Aortic smooth muscle cell (primary cell): ENCODE measurements around the gene MED15. TPM values are rescaled to one million over a fixed set of nuclear protein-coding genes. Genes with fewer than 3 reads are reported as not detected.

Source experiments
- total RNA-seq: library from RNA; depleted of rRNA; stranded (reverse); fragments of >200 nt; gene quantifications from 2 replicates; pipeline ENCODE4 v1.2.3, GENCODE V29; 2014

Gene MED15
- total RNA-seq: 25.9 and 30.3 TPM in 2 replicates

GRCh38 chr22:20507253-20508066 lies at the start of gene MED15:
TSS of gene MED15 (plus strand) at chr22:20507610. CDS start at chr22:20507679, 69 bp downstream.

GRCh38 chr22:20494978-20495860 lies 12.2 kb upstream of the MED15 start, which contains the start of gene KLHL22:
TSS of gene KLHL22 (minus strand) at chr22:20495795. CDS start at chr22:20489211, 6,584 bp downstream.

Other genes starting within 250 kb of the MED15 start
- gene RTN4R, start 239.3 kb upstream of the MED15 start, total RNA-seq: 0.12 and 0.13 TPM in 2 replicates
- 63.2 and 65.3 TPM in 2 replicates for gene DGCR6L, start 187.6 kb upstream of the MED15 start, total RNA-seq
- gene ZNF74, start 113.5 kb upstream of the MED15 start, total RNA-seq: 5.0 and 5.1 TPM in 2 replicates
- gene SCARF2, start 69.8 kb upstream of the MED15 start, total RNA-seq: 22.6 and 26.4 TPM in 2 replicates
- 30.0 and 31.8 TPM in 2 replicates for gene KLHL22, start 11.8 kb upstream of the MED15 start, total RNA-seq